DMS 273 treated with DMSO at 0.1 percent for 48 hours (cell line): Measurements from ENCODE around the gene NFATC1.

Experiments
- DNase-seq: peaks from one replicate; lab custom pipeline; 2025; lab: John Stamatoyannopoulos, UW

The NFATC1 gene

GRCh38 chr18:79395761-79396404 lies at the start of gene NFATC1:
Gene NFATC1 (plus strand): TSS chr18:79395930. CDS start chr18:79396225, 295 bp downstream.
- DNase-seq, result peak; percentile 14

DNA sequence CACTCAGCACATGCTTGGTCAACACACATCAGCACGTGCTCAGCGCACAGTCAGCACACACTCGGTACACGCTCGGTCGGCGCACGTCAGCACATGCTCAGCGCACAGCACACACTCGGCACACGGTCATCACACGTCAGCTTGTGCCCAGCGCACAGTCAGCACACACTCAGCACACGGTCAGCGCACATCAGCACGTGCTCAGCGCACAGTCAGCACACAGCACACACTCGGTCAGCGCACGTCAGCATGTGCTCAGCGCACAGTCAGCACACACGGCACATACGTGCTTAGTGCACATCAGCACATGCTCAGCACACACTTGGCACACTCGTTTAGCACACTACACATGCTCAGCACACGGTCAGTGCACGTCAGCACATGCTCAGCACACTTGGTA lies 49.7 kb upstream of the NFATC1 start:
- DNase-seq, result no peak

- DNase-seq, result no peak
Observed at GRCh38 chr18:79348066-79348465, 47.7 kb upstream of the NFATC1 start.

DNA sequence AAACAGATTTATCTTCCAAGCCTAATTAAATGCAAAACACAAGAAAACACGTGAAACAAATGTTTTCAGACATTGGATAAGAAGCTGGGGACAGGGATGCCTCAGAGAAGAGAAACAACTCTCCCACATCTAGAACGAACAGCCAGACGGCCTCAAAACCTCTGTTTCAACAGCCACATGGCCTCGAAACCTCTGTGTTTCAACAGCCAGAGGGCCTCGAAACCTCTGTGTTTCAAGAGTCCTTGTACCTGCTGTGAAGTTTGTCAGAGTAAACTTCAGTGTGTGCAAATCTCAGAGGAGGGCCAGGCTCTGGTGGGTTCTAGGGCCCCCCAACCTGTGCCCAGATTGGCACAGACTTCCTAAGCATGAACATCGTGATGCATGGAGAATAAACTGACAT lies 43.3 kb upstream of the NFATC1 start:
- no peak for DNase-seq

DNA sequence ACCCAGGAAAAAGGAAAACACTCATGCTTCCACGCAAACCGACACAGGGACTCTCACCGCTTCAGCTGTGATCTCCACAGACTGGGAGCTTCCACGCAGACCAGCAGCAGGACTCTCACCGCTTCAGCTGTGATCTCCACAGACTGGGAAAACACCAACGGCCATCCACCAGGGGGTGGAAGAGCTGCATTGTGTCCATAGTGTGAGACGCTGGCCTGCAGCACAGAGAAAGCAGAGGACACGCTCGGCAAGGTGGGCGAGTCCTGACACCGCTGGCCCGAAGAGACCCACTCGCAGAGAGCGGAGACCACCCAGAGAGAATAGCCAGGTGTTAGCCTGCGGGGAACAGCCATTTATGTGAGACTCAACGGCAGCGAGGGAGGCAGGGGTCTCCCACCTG lies 42.5 kb upstream of the NFATC1 start:
- DNase-seq, result no peak

DNA sequence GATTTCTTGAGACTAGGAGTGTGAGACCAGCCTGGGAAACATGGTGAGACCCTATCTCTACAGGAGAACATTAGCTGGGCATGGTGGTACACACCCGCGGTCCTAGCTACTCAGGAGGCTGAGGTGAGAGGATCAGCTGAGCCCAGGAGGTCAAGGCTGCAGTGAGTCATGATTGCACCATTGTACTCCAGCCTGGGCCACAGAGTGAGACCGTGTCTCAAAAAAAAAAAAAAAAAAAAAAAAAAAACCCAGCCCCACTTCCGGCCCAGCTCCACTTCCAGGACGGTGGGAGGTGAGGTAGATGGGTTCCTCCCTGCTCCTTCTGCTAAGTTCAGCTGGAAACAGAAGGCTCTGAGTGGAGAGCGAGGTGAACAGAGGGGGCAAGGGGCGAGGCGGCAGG lies 41.4 kb upstream of the NFATC1 start:
- DNase-seq, result no peak

GRCh38 chr18:79355433-79356335 lies 40.0 kb upstream of the NFATC1 start:
- DNase-seq, result no peak

GRCh38 chr18:79356435-79356834 lies 39.3 kb upstream of the NFATC1 start:
- DNase-seq, result no peak

DNA sequence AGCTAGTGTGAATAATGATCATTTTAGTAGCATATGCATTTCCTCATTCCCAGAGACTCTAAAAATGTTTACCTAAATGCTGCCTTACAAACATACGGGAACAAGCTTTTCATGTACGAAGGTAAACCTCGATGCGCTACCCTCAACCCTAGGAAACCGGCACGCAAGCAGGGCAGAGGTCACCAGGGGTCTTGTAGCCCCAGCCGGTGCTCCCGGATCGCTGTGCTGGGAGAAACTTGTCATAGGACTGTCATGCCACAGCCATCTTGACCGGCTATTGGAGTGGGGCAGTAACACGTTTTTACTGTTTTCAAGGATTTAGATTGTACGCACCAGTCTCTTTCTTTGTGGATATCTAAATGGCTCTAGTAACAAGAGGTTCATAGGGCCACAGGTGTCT lies 34.8 kb upstream of the NFATC1 start:
- no peak for DNase-seq

- DNase-seq, result no peak
Observed at GRCh38 chr18:79361766-79362522, 33.8 kb upstream of the NFATC1 start.

DNA sequence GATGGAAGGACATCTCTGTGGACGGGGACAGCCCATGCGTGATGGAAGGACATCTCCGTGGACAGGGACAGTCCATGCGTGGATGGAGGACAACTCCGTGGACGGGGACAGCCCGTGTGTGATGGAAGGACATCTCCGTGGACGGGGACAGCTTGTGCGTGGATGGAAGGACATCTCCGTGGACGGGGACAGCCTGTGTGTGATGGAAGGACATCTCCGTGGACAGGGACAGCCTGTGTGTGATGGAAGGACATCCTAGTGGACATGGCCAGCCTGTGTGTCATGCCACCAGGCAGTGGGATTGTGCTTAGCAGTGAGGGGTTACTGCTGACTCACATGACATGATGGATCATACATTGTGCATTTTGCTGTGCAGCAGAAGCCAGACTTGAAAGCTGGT lies 30.0 kb upstream of the NFATC1 start:
- no peak for DNase-seq

GRCh38 chr18:79366177-79367094 lies 29.3 kb upstream of the NFATC1 start:
- DNase-seq, result no peak

DNA sequence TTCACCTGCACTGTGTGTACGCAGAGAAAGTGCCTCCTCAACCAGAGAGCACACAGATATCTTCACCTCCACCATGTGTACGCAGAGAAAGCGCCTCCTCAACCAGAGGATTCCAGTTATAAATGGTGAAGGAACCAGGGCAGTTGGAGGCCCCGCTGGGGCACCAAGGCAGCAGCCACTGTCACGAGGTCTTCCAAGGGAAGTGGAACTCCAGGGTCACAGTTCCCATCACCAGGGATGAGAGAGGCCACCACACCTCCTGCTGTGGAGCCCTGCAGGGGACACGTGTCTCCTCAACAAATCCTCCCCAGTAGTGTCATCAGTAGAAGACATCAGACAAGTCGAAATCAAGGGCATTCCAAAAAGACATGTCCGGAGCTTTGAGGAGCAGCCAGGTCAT lies 28.2 kb upstream of the NFATC1 start:
- no peak for DNase-seq

DNA sequence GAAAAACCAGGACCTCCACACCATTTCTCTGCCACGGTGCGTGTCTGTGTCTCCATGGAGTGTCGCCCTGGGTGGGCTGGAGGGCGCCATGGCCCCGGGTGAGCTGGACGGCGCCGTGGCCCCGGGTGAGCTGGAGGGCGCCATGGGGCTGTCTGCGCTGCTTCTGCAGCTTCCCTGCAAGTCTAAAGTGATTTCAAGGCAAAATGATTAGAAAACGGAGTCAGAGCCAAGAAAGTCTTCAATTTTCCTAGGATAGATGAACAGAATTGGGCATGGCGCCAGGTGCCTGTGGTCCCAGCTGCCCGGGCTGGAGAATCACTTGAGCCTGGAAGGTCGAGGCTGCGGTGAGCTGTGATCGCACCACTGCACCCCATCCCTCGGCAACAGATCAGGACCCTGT lies 27.7 kb upstream of the NFATC1 start:
- no peak for DNase-seq

GRCh38 chr18:79368681-79369080 lies 27.0 kb upstream of the NFATC1 start:
- DNase-seq, result no peak

- no peak for DNase-seq
Observed at GRCh38 chr18:79371561-79372121, 24.1 kb upstream of the NFATC1 start.

- no peak for DNase-seq
Observed at GRCh38 chr18:79372461-79372860, 23.3 kb upstream of the NFATC1 start.

GRCh38 chr18:79372991-79373390 lies 22.7 kb upstream of the NFATC1 start:
- no peak for DNase-seq

GRCh38 chr18:79373736-79374135 lies 22.0 kb upstream of the NFATC1 start:
- DNase-seq, result no peak

- DNase-seq, result no peak
Observed at GRCh38 chr18:79374408-79375171, 21.1 kb upstream of the NFATC1 start.
